ENCODE data around the gene UBXN1. TPM values are rescaled to one million over a fixed set of nuclear protein-coding genes. Genes with fewer than 3 reads are reported as not detected.
A peak's percentile ranks its signal among the peaks of the same experiment; 100 is the strongest.
"Not testable (repeated sequence)": the region's sequence is repeated elsewhere in the genome, so short reads cannot be mapped to it uniquely, and the experiment has no call there.

UBXN1 gene
- total and polyA plus RNA-seq, 2 experiments from 2014 or later: 73.0 to 73.2 TPM

DNA sequence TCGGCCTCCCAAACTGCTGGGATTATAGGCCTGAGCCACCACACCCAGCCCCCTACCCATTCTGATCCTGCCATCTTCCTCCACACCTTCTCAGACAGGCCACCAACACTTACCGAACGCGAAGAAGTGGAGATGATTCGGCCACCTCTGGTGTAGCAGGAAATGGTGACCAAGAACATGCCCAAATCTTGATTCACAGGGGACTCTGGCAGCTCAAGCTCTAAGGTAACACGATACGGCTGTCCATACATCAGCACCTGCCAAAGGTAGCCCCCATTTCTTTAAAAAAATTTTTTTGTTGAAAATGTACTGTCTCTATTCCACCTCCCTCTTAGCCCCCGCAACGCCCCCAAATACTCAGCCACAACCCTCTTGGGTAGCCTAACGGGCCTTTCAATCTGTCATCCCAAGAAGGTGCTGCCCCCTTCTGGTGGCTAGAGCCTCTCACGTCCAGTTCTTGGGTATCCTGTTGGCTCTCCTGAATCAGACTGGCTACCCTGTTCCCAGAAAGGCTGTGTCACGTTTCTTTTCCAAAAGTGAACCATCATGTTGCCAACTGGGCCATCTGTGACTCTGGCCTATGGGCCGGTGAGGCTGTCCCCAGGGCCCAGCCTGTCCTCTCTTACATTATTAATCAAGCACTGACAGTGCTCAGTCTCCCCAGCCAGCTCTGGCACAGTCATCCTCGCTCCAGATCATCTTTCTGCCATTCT, 15.7 kb upstream of the UBXN1 start:
- no peak for TF ChIP-seq EZH2phosphoT487 (IDR thresholded peaks at IDR 0.05; ENCODE audit: low read depth, severe bottlenecking, unreplicated experiment)
- TF ChIP-seq CTCF (IDR thresholded peaks at IDR 0.05; ENCODE audit: poor library complexity): peak; percentile 81
- no peak for TF ChIP-seq EZH2 (IDR thresholded peaks at IDR 0.05; ENCODE audit: borderline replicate concordance)
- WGBS (ENCODE audit: low lambda C conversion rate, missing lambda C conversion rate): 73% methylated on average over 14 of the region's 14 CpGs
- DNase-seq (ENCODE audit: low spot score): peak; percentile 88
- Histone ChIP-seq H3K9me2 (replicated peaks; ENCODE audit: insufficient read depth) (no peaks in the 10 kb centered on the region), H4K20me1 (ENCODE audit: insufficient read depth, poor library complexity, severe bottlenecking) (no peaks in the 10 kb centered on the region), H3K27me3 (no peaks in the 10 kb centered on the region), H3K4me1 (ENCODE audit: insufficient read depth) (no peaks in the 10 kb centered on the region), H3K79me2 (no peaks in the 10 kb centered on the region), H3K9me3 (ENCODE audit: low read depth) (no peaks in the 10 kb centered on the region), H3K4me3 (no peak overlapping the region), H3K27ac (no peak overlapping the region), H3K4me2 (no peak overlapping the region), H2AFZ (no peak overlapping the region), H3K36me3 (replicated peaks; ENCODE audit: insufficient read depth, low read depth) (no peaks in the 10 kb centered on the region)

- not testable (repeated sequence) for H3K4me1 ChIP-seq (ENCODE audit: insufficient read depth); H2AFZ ChIP-seq; H4K20me1 ChIP-seq (ENCODE audit: insufficient read depth, poor library complexity, severe bottlenecking); H3K4me3 ChIP-seq; H3K9me3 ChIP-seq (ENCODE audit: low read depth); H3K79me2 ChIP-seq; H3K9me2 ChIP-seq (replicated peaks; ENCODE audit: insufficient read depth); H3K4me2 ChIP-seq; DNase-seq (ENCODE audit: low spot score); H3K36me3 ChIP-seq (replicated peaks; ENCODE audit: insufficient read depth, low read depth); H3K27ac ChIP-seq; H3K27me3 ChIP-seq
- WGBS (ENCODE audit: low lambda C conversion rate, missing lambda C conversion rate): 78% methylated on average over 4 of the region's 4 CpGs
Observed at GRCh38 chr11:62693624-62694023, 14.8 kb upstream of the UBXN1 start.

- H3K36me3 ChIP-seq (replicated peaks; ENCODE audit: insufficient read depth, low read depth): no peaks in the 10 kb centered on the region
- H3K4me1 ChIP-seq (ENCODE audit: insufficient read depth): peaks cover 6% of the 10 kb centered on the region
- no peaks in the 10 kb centered on the region for H4K20me1 ChIP-seq (ENCODE audit: insufficient read depth, poor library complexity, severe bottlenecking)
- no peak within 1 kb of the TSS for H3K4me3 ChIP-seq
- no peaks in the 10 kb centered on the region for H3K9me2 ChIP-seq (replicated peaks; ENCODE audit: insufficient read depth)
- peak within 1 kb of the TSS; percentile 60 for H3K27ac ChIP-seq
- H3K79me2 ChIP-seq: no peaks in the 10 kb centered on the region
- no peaks in the 10 kb centered on the region for H3K27me3 ChIP-seq
- H3K4me2 ChIP-seq: peak within 1 kb of the TSS; percentile 20
- peak; percentile 60 for DNase-seq (ENCODE audit: low spot score)
- 61% methylated on average over 11 of the region's 11 CpGs for WGBS (ENCODE audit: low lambda C conversion rate, missing lambda C conversion rate)
- H2AFZ ChIP-seq: no peak within 1 kb of the TSS
- no peaks in the 10 kb centered on the region for H3K9me3 ChIP-seq (ENCODE audit: low read depth)
- TF ChIP-seq EZH2 (IDR thresholded peaks at IDR 0.05; ENCODE audit: borderline replicate concordance) (no peak), CTCF (IDR thresholded peaks at IDR 0.05; ENCODE audit: poor library complexity) (no peak), EZH2phosphoT487 (IDR thresholded peaks at IDR 0.05; ENCODE audit: low read depth, severe bottlenecking, unreplicated experiment) (no peak)
Observed at GRCh38 chr11:62689421-62690183, 10.7 kb upstream of the UBXN1 start, which contains the start of gene LRRN4CL. LRRN4CL (minus strand) TSS chr11:62689530; CDS start chr11:62688508, 1,022 bp downstream.

GRCh38 chr11:62688491-62688890, 9.6 kb upstream of the UBXN1 start:
- no peaks in the 10 kb centered on the region for H3K36me3 ChIP-seq (replicated peaks; ENCODE audit: insufficient read depth, low read depth)
- H3K79me2 ChIP-seq: no peaks in the 10 kb centered on the region
- no peaks in the 10 kb centered on the region for H3K27me3 ChIP-seq
- no peaks in the 10 kb centered on the region for H4K20me1 ChIP-seq (ENCODE audit: insufficient read depth, poor library complexity, severe bottlenecking)
- no peak overlapping the region for H2AFZ ChIP-seq
- WGBS (ENCODE audit: low lambda C conversion rate, missing lambda C conversion rate): 23% methylated on average over 1 of the region's 1 CpG
- peak overlapping the region; percentile 20 for H3K4me2 ChIP-seq
- no peaks in the 10 kb centered on the region for H3K9me3 ChIP-seq (ENCODE audit: low read depth)
- DNase-seq (ENCODE audit: low spot score): no peak
- no peak for TF ChIP-seq CTCF (IDR thresholded peaks at IDR 0.05; ENCODE audit: poor library complexity)
- no peak for TF ChIP-seq EZH2 (IDR thresholded peaks at IDR 0.05; ENCODE audit: borderline replicate concordance)
- no peak for TF ChIP-seq EZH2phosphoT487 (IDR thresholded peaks at IDR 0.05; ENCODE audit: low read depth, severe bottlenecking, unreplicated experiment)
- no peaks in the 10 kb centered on the region for H3K9me2 ChIP-seq (replicated peaks; ENCODE audit: insufficient read depth)
- no peak overlapping the region for H3K4me3 ChIP-seq
- H3K4me1 ChIP-seq (ENCODE audit: insufficient read depth): peaks cover 6% of the 10 kb centered on the region
- H3K27ac ChIP-seq: no peak overlapping the region
